IPS-15b (cell line): ENCODE results near the gene INCENP.
A peak's percentile ranks its signal among the peaks of the same experiment; 100 is the strongest.

Experiments
- H3K27me3 ChIP-seq: one replicate; pipeline ENCODE4 v1.6.1; 2013; ENCODE audit warnings: low read length; ENCODE audit not compliant: control insufficient read depth, insufficient read depth
- H3K36me3 ChIP-seq: one replicate; pipeline ENCODE4 v1.6.1; 2013; ENCODE audit warnings: low read length; ENCODE audit not compliant: control insufficient read depth, insufficient read depth
- H3K4me1 ChIP-seq: one replicate; pipeline ENCODE4 v1.6.1; 2013; ENCODE audit warnings: mild to moderate bottlenecking, low read length; ENCODE audit not compliant: control insufficient read depth, insufficient read depth
- H3K4me3 ChIP-seq: one replicate; pipeline ENCODE4 v1.5.1; 2013; ENCODE audit warnings: low read depth, low read length
- H3K9ac ChIP-seq: one replicate; pipeline ENCODE4 v1.6.1; 2013; ENCODE audit warnings: low read depth, mild to moderate bottlenecking, low read length
- H3K9me3 ChIP-seq: one replicate; pipeline ENCODE4 v1.6.1; 2013; ENCODE audit warnings: mild to moderate bottlenecking, low read length; ENCODE audit not compliant: control insufficient read depth, insufficient read depth

The INCENP gene

DNA sequence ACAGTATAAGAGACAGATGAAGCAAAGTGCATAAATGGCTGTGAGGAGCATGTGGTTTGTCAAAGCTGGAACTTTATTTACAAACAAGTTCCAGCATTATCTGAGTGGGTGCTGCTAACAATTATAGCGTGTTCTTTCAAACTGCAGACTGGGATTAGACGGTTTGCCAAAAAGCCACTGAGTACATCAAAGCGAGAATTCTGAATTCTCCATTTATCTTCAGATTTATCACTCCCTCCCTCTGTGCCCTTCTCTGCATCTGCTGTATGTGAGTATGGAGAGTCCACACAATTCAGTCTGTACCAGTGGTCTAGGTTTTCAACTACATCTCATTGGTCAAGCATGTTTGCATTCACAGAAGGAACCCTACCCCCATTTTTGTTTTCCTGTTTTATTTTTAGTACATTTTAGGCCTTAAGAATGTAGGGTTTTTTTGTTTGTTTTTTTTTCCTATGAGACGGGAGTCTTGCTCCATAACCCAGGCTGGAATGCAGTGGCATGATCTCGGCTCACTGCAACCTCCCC, 18.1 kb upstream of the INCENP start:
- no peak overlapping the region for H3K9ac ChIP-seq
- H3K4me3 ChIP-seq: no peak overlapping the region
- peaks cover 2% of the 10 kb centered on the region for H3K4me1 ChIP-seq
- no peaks in the 10 kb centered on the region for H3K27me3 ChIP-seq
- H3K9me3 ChIP-seq: no peaks in the 10 kb centered on the region
- no peaks in the 10 kb centered on the region for H3K36me3 ChIP-seq

- no peaks in the 10 kb centered on the region for H3K36me3 ChIP-seq
- peaks cover 2% of the 10 kb centered on the region for H3K4me1 ChIP-seq
- no peak overlapping the region for H3K4me3 ChIP-seq
- no peaks in the 10 kb centered on the region for H3K27me3 ChIP-seq
- H3K9me3 ChIP-seq: no peaks in the 10 kb centered on the region
- H3K9ac ChIP-seq: no peak overlapping the region
These were observed 15.6 kb upstream of the INCENP start for GRCh38 chr11:62108017-62108750.

DNA sequence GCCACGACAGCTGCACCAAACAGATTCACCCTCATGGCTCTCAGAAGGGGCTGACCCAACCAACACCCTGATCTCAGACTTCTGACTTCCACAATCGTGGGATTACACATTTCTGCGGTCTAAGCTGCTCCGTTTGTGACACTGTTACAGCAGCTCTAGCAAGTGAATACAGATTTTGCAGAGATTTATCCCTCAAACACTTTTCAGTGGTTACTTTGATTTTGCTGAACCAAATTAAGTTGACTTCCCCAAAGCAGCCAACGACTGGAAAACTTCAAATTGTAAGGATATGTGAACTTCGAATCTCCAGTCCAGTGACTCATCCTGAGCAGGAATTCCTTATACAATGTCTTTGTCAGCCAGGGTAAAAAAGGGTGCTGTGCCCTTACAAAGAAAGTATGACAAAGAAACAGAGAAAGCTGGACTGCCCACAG, 14.8 kb upstream of the INCENP start:
- Histone ChIP-seq H3K36me3 (no peaks in the 10 kb centered on the region), H3K4me1 (peaks cover 2% of the 10 kb centered on the region), H3K9ac (no peak overlapping the region), H3K4me3 (no peak overlapping the region), H3K27me3 (no peaks in the 10 kb centered on the region), H3K9me3 (no peaks in the 10 kb centered on the region)

GRCh38 chr11:62115085-62115694, 8.6 kb upstream of the INCENP start:
- Histone ChIP-seq H3K4me1 (no peaks in the 10 kb centered on the region), H3K9ac (no peak overlapping the region), H3K27me3 (no peaks in the 10 kb centered on the region), H3K9me3 (no peaks in the 10 kb centered on the region), H3K4me3 (no peak overlapping the region), H3K36me3 (no peaks in the 10 kb centered on the region)

GRCh38 chr11:62116451-62116850, 7.4 kb upstream of the INCENP start:
- no peaks in the 10 kb centered on the region for H3K9me3 ChIP-seq
- H3K9ac ChIP-seq: no peak overlapping the region
- no peaks in the 10 kb centered on the region for H3K27me3 ChIP-seq
- H3K4me3 ChIP-seq: no peak overlapping the region
- no peaks in the 10 kb centered on the region for H3K4me1 ChIP-seq
- no peaks in the 10 kb centered on the region for H3K36me3 ChIP-seq

DNA sequence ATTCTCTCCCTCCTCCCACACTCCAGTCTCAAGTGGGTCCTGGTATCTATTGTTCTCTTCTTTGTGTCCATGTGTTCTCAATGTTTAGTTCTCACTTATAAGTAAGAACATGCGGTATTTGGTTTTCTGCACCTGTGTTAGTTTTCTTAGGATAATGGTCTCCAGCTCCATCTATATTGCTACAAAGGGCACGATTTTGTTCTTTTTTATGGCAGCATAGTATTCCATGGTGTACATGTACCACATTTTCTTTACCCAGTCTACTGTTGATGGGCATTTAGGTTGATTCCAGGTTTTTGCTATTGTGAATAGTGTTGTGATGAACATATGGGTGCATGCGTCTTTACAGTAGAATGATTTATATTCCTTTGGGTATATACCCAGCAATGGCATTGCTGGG, 4.2 kb upstream of the INCENP start:
- H3K9ac ChIP-seq: no peak overlapping the region
- no peak overlapping the region for H3K4me3 ChIP-seq
- no peaks in the 10 kb centered on the region for H3K27me3 ChIP-seq
- H3K9me3 ChIP-seq: no peaks in the 10 kb centered on the region
- H3K4me1 ChIP-seq: peaks cover 3% of the 10 kb centered on the region
- no peaks in the 10 kb centered on the region for H3K36me3 ChIP-seq

GRCh38 chr11:62120001-62120400, 3.8 kb upstream of the INCENP start:
- Histone ChIP-seq H3K36me3 (no peaks in the 10 kb centered on the region), H3K4me1 (peaks cover 6% of the 10 kb centered on the region), H3K9ac (no peak overlapping the region), H3K27me3 (no peaks in the 10 kb centered on the region), H3K9me3 (no peaks in the 10 kb centered on the region), H3K4me3 (no peak overlapping the region)

- Histone ChIP-seq H3K4me3 (no peak overlapping the region), H3K9me3 (no peaks in the 10 kb centered on the region), H3K4me1 (peaks cover 11% of the 10 kb centered on the region), H3K9ac (no peak overlapping the region), H3K27me3 (no peaks in the 10 kb centered on the region), H3K36me3 (no peaks in the 10 kb centered on the region)
These were observed 3.4 kb upstream of the INCENP start for GRCh38 chr11:62120431-62120830.

DNA sequence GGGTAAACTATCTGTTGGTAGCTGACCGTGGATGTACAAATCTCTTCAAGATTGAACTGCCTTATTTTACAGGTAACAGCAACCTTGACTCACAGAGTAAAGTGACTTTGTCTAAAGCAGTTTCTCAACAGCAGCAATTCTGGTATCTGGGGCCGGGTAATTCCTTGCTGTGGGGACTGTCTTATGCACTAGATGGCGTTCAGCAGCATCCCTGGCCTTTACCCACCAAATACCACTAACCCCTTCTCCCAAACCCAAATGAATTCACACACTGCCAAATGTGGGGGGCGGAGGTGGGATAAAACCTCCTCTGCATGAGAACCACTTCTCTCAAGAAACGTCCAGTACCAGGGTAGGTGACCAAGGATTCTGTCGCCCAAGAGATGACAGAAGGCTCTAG, 1.7 kb upstream of the INCENP start:
- H3K36me3 ChIP-seq: no peaks in the 10 kb centered on the region
- no peak overlapping the region for H3K4me3 ChIP-seq
- H3K27me3 ChIP-seq: no peaks in the 10 kb centered on the region
- no peak overlapping the region for H3K9ac ChIP-seq
- peaks cover 14% of the 10 kb centered on the region for H3K4me1 ChIP-seq
- H3K9me3 ChIP-seq: no peaks in the 10 kb centered on the region

DNA sequence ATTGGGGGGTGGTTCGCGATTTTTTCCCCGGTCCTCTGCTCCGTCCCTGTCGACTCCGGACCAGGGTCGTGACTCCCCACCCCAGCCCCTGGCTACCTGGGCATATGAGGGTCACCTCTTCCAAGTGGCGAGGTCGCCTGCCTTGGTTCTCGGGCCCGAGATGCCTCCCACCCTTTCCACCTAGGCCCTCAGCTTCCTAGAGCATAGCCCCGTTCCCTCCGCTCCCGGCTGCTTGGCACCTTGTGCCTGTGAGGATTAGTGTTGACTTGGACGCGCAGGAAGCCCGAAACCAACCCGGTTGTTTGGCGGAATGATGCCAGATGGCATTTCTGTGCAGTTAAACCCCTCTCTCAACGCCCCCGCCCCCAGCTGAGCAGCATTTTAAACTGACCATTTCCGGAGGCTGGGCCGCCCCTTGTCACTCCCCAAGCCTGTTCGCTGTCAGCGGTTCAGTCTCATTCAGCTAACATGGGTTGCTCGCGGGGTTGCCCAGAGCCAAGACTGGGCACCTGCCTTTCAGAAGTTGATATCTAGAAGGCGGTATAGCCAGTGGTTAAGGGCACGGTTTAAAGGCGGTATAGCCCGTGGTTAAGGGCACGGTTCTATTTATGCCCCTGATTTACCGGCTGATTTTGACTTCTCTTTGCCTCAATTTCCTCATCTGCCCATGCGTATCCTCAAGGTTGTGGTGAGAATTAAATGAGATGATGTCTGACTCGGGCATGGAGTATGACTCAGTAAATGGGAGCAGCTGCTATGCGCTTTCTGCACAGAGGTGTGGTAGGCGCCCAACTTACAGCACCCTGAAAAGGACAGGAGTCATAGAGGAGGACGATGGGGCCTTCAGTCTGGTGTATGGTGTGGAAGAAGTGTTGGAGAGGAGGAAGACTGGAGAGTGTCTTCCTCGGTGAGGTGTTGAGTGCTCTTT, 639 bp downstream of the INCENP start:
- Histone ChIP-seq H3K4me1 (peaks cover 14% of the 10 kb centered on the region), H3K4me3 (peak overlapping the region; percentile 98), H3K36me3 (peaks cover 14% of the 10 kb centered on the region), H3K9ac (peak overlapping the region; percentile 93), H3K27me3 (no peaks in the 10 kb centered on the region), H3K9me3 (no peaks in the 10 kb centered on the region)

GRCh38 chr11:62125316-62125715, 1.5 kb downstream of the INCENP start:
- peaks cover 14% of the 10 kb centered on the region for H3K4me1 ChIP-seq
- peak overlapping the region; percentile 98 for H3K4me3 ChIP-seq
- no peaks in the 10 kb centered on the region for H3K27me3 ChIP-seq
- peak overlapping the region; percentile 93 for H3K9ac ChIP-seq
- no peaks in the 10 kb centered on the region for H3K9me3 ChIP-seq
- H3K36me3 ChIP-seq: peaks cover 22% of the 10 kb centered on the region
